ENCODE data around the gene TRPT1.

TRPT1 gene

GRCh38 chr11:64262271-64263002 is 36.5 kb upstream of the TRPT1 start:
- DNase-seq, result no peak
- ATAC-seq, result no peak
- Mint-ChIP-seq H3K9me3 (no peaks in the 10 kb centered on the region), H3K4me1 (peaks cover 11% of the 10 kb centered on the region), H3K27me3 (no peaks in the 10 kb centered on the region), H3K4me3 (no peak overlapping the region), H3K36me3 (ENCODE audit: low read depth) (peaks cover 3% of the 10 kb centered on the region), H3K27ac (no peak overlapping the region)

- H3K36me3 Mint-ChIP-seq (ENCODE audit: low read depth), result peaks cover 3% of the 10 kb centered on the region
- no peaks in the 10 kb centered on the region for H3K27me3 Mint-ChIP-seq
- DNase-seq (no peak), ATAC-seq (no peak)
- H3K9me3 Mint-ChIP-seq, result no peaks in the 10 kb centered on the region
- no peak overlapping the region for H3K27ac Mint-ChIP-seq
- H3K4me3 Mint-ChIP-seq, result no peak overlapping the region
- H3K4me1 Mint-ChIP-seq, result peaks cover 11% of the 10 kb centered on the region
Observed at GRCh38 chr11:64261556-64262080, 35.6 kb upstream of the TRPT1 start.

- no peak overlapping the region for H3K27ac Mint-ChIP-seq
Observed at GRCh38 chr11:64260147-64260708, 34.2 kb upstream of the TRPT1 start.

GRCh38 chr11:64259533-64260067 is 33.6 kb upstream of the TRPT1 start:
- peaks cover 11% of the 10 kb centered on the region for H3K4me1 Mint-ChIP-seq
- peak; percentile 50 for ATAC-seq
- no peaks in the 10 kb centered on the region for H3K9me3 Mint-ChIP-seq
- no peak overlapping the region for H3K27ac Mint-ChIP-seq
- DNase-seq, result no peak
- H3K27me3 Mint-ChIP-seq, result no peaks in the 10 kb centered on the region
- no peak overlapping the region for H3K4me3 Mint-ChIP-seq
- peaks cover 3% of the 10 kb centered on the region for H3K36me3 Mint-ChIP-seq (ENCODE audit: low read depth)

More at GRCh38 chr11:64260147-64260708, 34.2 kb upstream of the TRPT1 start:
- Mint-ChIP-seq H3K36me3 (ENCODE audit: low read depth) (peaks cover 3% of the 10 kb centered on the region), H3K9me3 (no peaks in the 10 kb centered on the region), H3K27me3 (no peaks in the 10 kb centered on the region), H3K4me1 (peaks cover 11% of the 10 kb centered on the region), H3K4me3 (no peak overlapping the region)
- DNase-seq (no peak), ATAC-seq (peak; percentile 31)

GRCh38 chr11:64258946-64259532 is 33.1 kb upstream of the TRPT1 start:
- no peak for DNase-seq
- H3K27ac Mint-ChIP-seq, result no peak overlapping the region

GRCh38 chr11:64258356-64258755 is 32.4 kb upstream of the TRPT1 start:
- Mint-ChIP-seq H3K9me3 (no peaks in the 10 kb centered on the region), H3K27ac (no peak overlapping the region), H3K36me3 (ENCODE audit: low read depth) (peaks cover 3% of the 10 kb centered on the region), H3K4me1 (peaks cover 11% of the 10 kb centered on the region), H3K27me3 (no peaks in the 10 kb centered on the region), H3K4me3 (no peak overlapping the region)
- DNase-seq, result no peak
- no peak for ATAC-seq

More at GRCh38 chr11:64258946-64259532, 33.1 kb upstream of the TRPT1 start:
- H3K9me3 Mint-ChIP-seq, result no peaks in the 10 kb centered on the region
- H3K36me3 Mint-ChIP-seq (ENCODE audit: low read depth), result peaks cover 3% of the 10 kb centered on the region
- H3K4me3 Mint-ChIP-seq, result no peak overlapping the region
- no peak for ATAC-seq
- no peaks in the 10 kb centered on the region for H3K27me3 Mint-ChIP-seq
- peaks cover 11% of the 10 kb centered on the region for H3K4me1 Mint-ChIP-seq

GRCh38 chr11:64256300-64256699 is 30.3 kb upstream of the TRPT1 start:
- no peak for ATAC-seq
- H3K9me3 Mint-ChIP-seq, result no peaks in the 10 kb centered on the region

GRCh38 chr11:64255135-64256128 is 29.4 kb upstream of the TRPT1 start:
- Mint-ChIP-seq H3K9me3 (no peaks in the 10 kb centered on the region), H3K4me1 (peaks cover 21% of the 10 kb centered on the region), H3K27me3 (no peaks in the 10 kb centered on the region), H3K36me3 (ENCODE audit: low read depth) (peaks cover 3% of the 10 kb centered on the region), H3K4me3 (no peak overlapping the region), H3K27ac (no peak overlapping the region)
- no peak for ATAC-seq
- no peak for DNase-seq

More at GRCh38 chr11:64256300-64256699, 30.3 kb upstream of the TRPT1 start:
- peaks cover 17% of the 10 kb centered on the region for H3K4me1 Mint-ChIP-seq
- no peak overlapping the region for H3K27ac Mint-ChIP-seq
- no peak overlapping the region for H3K4me3 Mint-ChIP-seq
- no peak for DNase-seq
- H3K36me3 Mint-ChIP-seq (ENCODE audit: low read depth), result peaks cover 3% of the 10 kb centered on the region
- H3K27me3 Mint-ChIP-seq, result no peaks in the 10 kb centered on the region

GRCh38 chr11:64254326-64254725 is 28.3 kb upstream of the TRPT1 start:
- ATAC-seq (no peak), DNase-seq (no peak)
- no peaks in the 10 kb centered on the region for H3K9me3 Mint-ChIP-seq
- no peak overlapping the region for H3K4me3 Mint-ChIP-seq
- peaks cover 14% of the 10 kb centered on the region for H3K4me1 Mint-ChIP-seq
- no peak overlapping the region for H3K27ac Mint-ChIP-seq
- H3K27me3 Mint-ChIP-seq, result no peaks in the 10 kb centered on the region
- no peaks in the 10 kb centered on the region for H3K36me3 Mint-ChIP-seq (ENCODE audit: low read depth)

- Mint-ChIP-seq H3K9me3 (no peaks in the 10 kb centered on the region), H3K27ac (no peak overlapping the region), H3K27me3 (no peaks in the 10 kb centered on the region), H3K4me3 (no peak overlapping the region), H3K4me1 (peaks cover 14% of the 10 kb centered on the region), H3K36me3 (ENCODE audit: low read depth) (no peaks in the 10 kb centered on the region)
- ATAC-seq, result no peak
- no peak for DNase-seq
Observed at GRCh38 chr11:64253481-64253880, 27.5 kb upstream of the TRPT1 start.

- no peak overlapping the region for H3K27ac Mint-ChIP-seq
Observed at GRCh38 chr11:64253043-64253442, 27.1 kb upstream of the TRPT1 start.

GRCh38 chr11:64252003-64252872 is 26.3 kb upstream of the TRPT1 start:
- H3K27ac Mint-ChIP-seq, result no peak overlapping the region
- no peak for DNase-seq
- H3K27me3 Mint-ChIP-seq, result no peaks in the 10 kb centered on the region
- H3K36me3 Mint-ChIP-seq (ENCODE audit: low read depth), result no peaks in the 10 kb centered on the region
- H3K4me1 Mint-ChIP-seq, result peaks cover 18% of the 10 kb centered on the region
- no peaks in the 10 kb centered on the region for H3K9me3 Mint-ChIP-seq
- H3K4me3 Mint-ChIP-seq, result peak overlapping the region; percentile 84
- ATAC-seq, result no peak

More at GRCh38 chr11:64253043-64253442, 27.1 kb upstream of the TRPT1 start:
- Mint-ChIP-seq H3K9me3 (no peaks in the 10 kb centered on the region), H3K4me1 (peaks cover 15% of the 10 kb centered on the region), H3K36me3 (ENCODE audit: low read depth) (no peaks in the 10 kb centered on the region), H3K27me3 (no peaks in the 10 kb centered on the region), H3K4me3 (no peak overlapping the region)
- DNase-seq, result no peak
- ATAC-seq, result no peak

- ATAC-seq (no peak), DNase-seq (no peak)
- Mint-ChIP-seq H3K36me3 (ENCODE audit: low read depth) (no peaks in the 10 kb centered on the region), H3K4me1 (peaks cover 22% of the 10 kb centered on the region), H3K27me3 (no peaks in the 10 kb centered on the region), H3K9me3 (no peaks in the 10 kb centered on the region), H3K27ac (no peak overlapping the region), H3K4me3 (peak overlapping the region; percentile 84)
Observed at GRCh38 chr11:64251753-64252002, 25.7 kb upstream of the TRPT1 start.

Measured in activated naive CD8-positive, alpha-beta T cell treated with anti-CD3 and anti-CD28 coated beads, Interleukin-2, amount 50 U/mL, for 24 hours (primary cell).